NCI-H1930 (cell line): ENCODE measurements around the gene CORO1C.
A peak's percentile ranks its signal among the peaks of the same experiment; 100 is the strongest.
"Not testable (repeated sequence)": the region's sequence is repeated elsewhere in the genome, so short reads cannot be mapped to it uniquely, and the experiment has no call there.

ENCODE experiments used
- DNase-seq, 2 experiments: peaks; one replicate each; lab custom pipeline; 2025; lab: John Stamatoyannopoulos, UW

Gene CORO1C

GRCh38 chr12:108731105-108731865, at the start of gene CORO1C:
CORO1C (minus strand) TSS chr12:108731518; CDS start chr12:108701318, 30,200 bp downstream.
- peak; percentile 94 to 96 for DNase-seq

- DNase-seq: no peak
Measured at GRCh38 chr12:108779998-108780688, 48.8 kb upstream of the CORO1C start.

GRCh38 chr12:108778053-108778452, 46.7 kb upstream of the CORO1C start:
- DNase-seq: no peak

GRCh38 chr12:108777156-108777555, 45.8 kb upstream of the CORO1C start:
- no peak for DNase-seq

- DNase-seq: no peak
Measured at GRCh38 chr12:108773798-108774788, 42.8 kb upstream of the CORO1C start.

- no peak for DNase-seq
Measured at GRCh38 chr12:108772891-108773797, 41.8 kb upstream of the CORO1C start.

- no peak for DNase-seq
Measured at GRCh38 chr12:108772247-108772646, 40.9 kb upstream of the CORO1C start.

GRCh38 chr12:108771835-108772234, 40.5 kb upstream of the CORO1C start:
- not testable (repeated sequence) for DNase-seq

GRCh38 chr12:108770963-108771362, 39.6 kb upstream of the CORO1C start:
- DNase-seq: no peak

- no peak for DNase-seq
Measured at GRCh38 chr12:108770269-108770829, 39.0 kb upstream of the CORO1C start.

- peak; percentile 56 to 72 for DNase-seq
Measured at GRCh38 chr12:108768591-108769500, 37.5 kb upstream of the CORO1C start.

GRCh38 chr12:108766294-108766693, 35.0 kb upstream of the CORO1C start:
- DNase-seq: no peak

GRCh38 chr12:108765289-108765764, 34.0 kb upstream of the CORO1C start:
- no peak for DNase-seq

GRCh38 chr12:108764540-108765288, 33.4 kb upstream of the CORO1C start:
- no peak for DNase-seq

- no peak for DNase-seq
Measured at GRCh38 chr12:108761226-108761625, 29.9 kb upstream of the CORO1C start.

GRCh38 chr12:108759924-108760323, 28.6 kb upstream of the CORO1C start:
- DNase-seq: no peak

- DNase-seq: no peak
Measured at GRCh38 chr12:108757856-108758255, 26.5 kb upstream of the CORO1C start.

- DNase-seq: no peak
Measured at GRCh38 chr12:108756421-108756820, 25.1 kb upstream of the CORO1C start.

- no peak for DNase-seq
Measured at GRCh38 chr12:108755481-108755880, 24.2 kb upstream of the CORO1C start.
